SK-N-SH (cell line): ENCODE results near the gene ADAMTS17.

ENCODE experiments used
- CHD2 ChIP-seq: fragments of 150-350 bp; IDR thresholded peaks from 2 replicates; pipeline ENCODE4 v1.6.1; 2018; ENCODE audit warnings: low read length; ENCODE audit not compliant: partially characterized antibody
- FOXJ3 ChIP-seq: sonication (generic); formaldehyde crosslinking; IDR thresholded peaks from 2 replicates; pipeline ENCODE4 v1.5.1; 2020; ENCODE audit warnings: mild to moderate bottlenecking, missing genetic modification reagents
- GATA2 ChIP-seq: sonication (generic); formaldehyde crosslinking; IDR thresholded peaks from 2 replicates; pipeline ENCODE4 v1.5.0; 2020; ENCODE audit warnings: mild to moderate bottlenecking, missing genetic modification reagents
- RAD21 ChIP-seq: IDR thresholded peaks from 2 replicates; pipeline ENCODE4 v1.6.1; 2012; ENCODE audit warnings: mild to moderate bottlenecking, low read length
- RCOR1 ChIP-seq: fragments of 150-350 bp; IDR thresholded peaks from 2 replicates; pipeline ENCODE4 v1.6.1; 2017; ENCODE audit warnings: antibody characterized with exemption, low read length
- RFX5 ChIP-seq: IDR thresholded peaks from 2 replicates; pipeline ENCODE4 v1.6.1; 2012; ENCODE audit warnings: mild to moderate bottlenecking, improper control_type of control experiment, low read length
- SIN3A ChIP-seq: IDR thresholded peaks from 2 replicates; pipeline ENCODE4 v1.6.1; 2012; ENCODE audit warnings: low read depth, mild to moderate bottlenecking, low read length, moderate library complexity, borderline replicate concordance
- SMC3 ChIP-seq: IDR thresholded peaks from 2 replicates; pipeline ENCODE4 v1.6.1; 2012; ENCODE audit warnings: low read depth, low read length, improper control_type of control experiment
- USF1 ChIP-seq: IDR thresholded peaks from 2 replicates; pipeline ENCODE4 v1.4.0; 2012; ENCODE audit warnings: low read depth, borderline replicate concordance
- TF ChIP-seq, protein P1 (sequence below): fragments of 200-600 bp; sonication (generic); IDR thresholded peaks from 2 replicates; pipeline ENCODE4 v1.6.1; 2017; ENCODE audit warnings: antibody characterized with exemption, mild to moderate bottlenecking, moderate library complexity
- TF ChIP-seq, protein P2 (sequence below): IDR thresholded peaks from 2 replicates; pipeline ENCODE4 v1.4.0; 2012; ENCODE audit warnings: low read depth

- TF ChIP-seq USF1 (no peak), SMC3 (no peak), GATA2 (CRISPR knock-in tag) (no peak), RCOR1 (no peak), FOXJ3 (no peak), CHD2 (no peak), RAD21 (no peak), RFX5 (no peak), SIN3A (no peak)
- TF ChIP-seq, protein P1, sequence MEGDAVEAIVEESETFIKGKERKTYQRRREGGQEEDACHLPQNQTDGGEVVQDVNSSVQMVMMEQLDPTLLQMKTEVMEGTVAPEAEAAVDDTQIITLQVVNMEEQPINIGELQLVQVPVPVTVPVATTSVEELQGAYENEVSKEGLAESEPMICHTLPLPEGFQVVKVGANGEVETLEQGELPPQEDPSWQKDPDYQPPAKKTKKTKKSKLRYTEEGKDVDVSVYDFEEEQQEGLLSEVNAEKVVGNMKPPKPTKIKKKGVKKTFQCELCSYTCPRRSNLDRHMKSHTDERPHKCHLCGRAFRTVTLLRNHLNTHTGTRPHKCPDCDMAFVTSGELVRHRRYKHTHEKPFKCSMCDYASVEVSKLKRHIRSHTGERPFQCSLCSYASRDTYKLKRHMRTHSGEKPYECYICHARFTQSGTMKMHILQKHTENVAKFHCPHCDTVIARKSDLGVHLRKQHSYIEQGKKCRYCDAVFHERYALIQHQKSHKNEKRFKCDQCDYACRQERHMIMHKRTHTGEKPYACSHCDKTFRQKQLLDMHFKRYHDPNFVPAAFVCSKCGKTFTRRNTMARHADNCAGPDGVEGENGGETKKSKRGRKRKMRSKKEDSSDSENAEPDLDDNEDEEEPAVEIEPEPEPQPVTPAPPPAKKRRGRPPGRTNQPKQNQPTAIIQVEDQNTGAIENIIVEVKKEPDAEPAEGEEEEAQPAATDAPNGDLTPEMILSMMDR, result no peak
- TF ChIP-seq, protein P2, sequence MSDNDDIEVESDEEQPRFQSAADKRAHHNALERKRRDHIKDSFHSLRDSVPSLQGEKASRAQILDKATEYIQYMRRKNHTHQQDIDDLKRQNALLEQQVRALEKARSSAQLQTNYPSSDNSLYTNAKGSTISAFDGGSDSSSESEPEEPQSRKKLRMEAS, result no peak
These were observed 111.0 kb downstream of the ADAMTS17 start for GRCh38 chr15:100230784-100231183.
